ENCODE data around the gene TNXB. TPM values are rescaled to one million over a fixed set of nuclear protein-coding genes. Genes with fewer than 3 reads are reported as not detected.
"Not testable (repeated sequence)": the region's sequence is repeated elsewhere in the genome, so short reads cannot be mapped to it uniquely, and the experiment has no call there.

Gene TNXB
- total RNA-seq, 1 experiment from 2014 or later: 0.12 TPM

DNA sequence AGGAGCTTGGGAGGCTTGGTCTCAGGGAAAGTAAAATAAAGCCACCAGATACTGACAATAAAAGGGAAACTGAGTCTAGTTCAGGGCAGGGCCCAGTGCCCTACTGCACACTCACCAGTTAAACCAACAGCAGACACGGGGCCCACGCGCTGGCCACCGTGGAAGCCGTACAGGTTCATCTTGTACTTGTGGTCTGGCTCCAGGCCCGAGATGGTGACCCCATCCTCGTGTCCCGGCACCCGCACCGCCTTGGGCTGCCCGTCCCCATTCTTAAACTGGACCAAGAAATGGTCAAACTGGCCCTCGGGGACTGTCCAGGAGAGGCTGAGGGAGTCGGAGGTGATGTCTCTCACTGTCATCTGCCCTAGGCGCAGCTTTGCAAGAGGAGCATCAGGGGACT lies 44.4 kb downstream of the TNXB start:
- no peak for DNase-seq (ENCODE audit: low read depth)

DNA sequence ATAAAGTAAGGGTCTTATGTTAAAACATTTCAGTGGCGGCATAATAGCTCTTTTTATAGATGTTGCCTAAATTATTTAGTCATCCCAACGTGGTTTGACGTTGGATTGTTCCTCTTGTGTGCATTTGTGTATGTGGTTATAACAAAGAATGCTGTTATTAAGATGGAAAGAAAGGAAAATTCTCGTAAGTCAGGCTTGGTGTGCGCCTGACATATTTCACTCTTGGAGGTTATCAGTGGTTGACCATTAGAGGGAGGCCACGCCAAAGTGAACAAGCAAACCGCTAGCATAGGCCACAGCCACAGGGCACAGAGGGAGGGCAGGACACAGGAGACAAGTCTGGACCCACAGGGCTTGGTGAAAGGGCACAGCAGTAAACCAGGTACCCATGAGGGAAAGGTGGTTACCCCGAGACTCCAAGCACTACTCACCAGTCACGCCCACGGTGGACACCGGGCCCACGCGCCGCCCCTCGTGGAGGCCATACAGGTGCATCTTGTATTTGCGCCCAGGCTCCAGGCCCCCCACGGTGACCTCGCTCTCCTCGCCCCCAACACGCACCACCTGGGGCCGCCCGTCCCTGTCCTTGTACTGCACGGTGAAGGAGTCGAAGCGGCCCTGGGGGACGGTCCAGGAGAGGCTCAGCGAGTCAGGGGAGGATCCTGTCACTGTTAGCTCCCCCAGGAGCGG lies 48.0 kb downstream of the TNXB start:
- peak; percentile 52 for DNase-seq (ENCODE audit: low read depth)

- DNase-seq (ENCODE audit: low read depth): no peak
Measured at GRCh38 chr6:32058511-32058963, 50.6 kb downstream of the TNXB start.

DNA sequence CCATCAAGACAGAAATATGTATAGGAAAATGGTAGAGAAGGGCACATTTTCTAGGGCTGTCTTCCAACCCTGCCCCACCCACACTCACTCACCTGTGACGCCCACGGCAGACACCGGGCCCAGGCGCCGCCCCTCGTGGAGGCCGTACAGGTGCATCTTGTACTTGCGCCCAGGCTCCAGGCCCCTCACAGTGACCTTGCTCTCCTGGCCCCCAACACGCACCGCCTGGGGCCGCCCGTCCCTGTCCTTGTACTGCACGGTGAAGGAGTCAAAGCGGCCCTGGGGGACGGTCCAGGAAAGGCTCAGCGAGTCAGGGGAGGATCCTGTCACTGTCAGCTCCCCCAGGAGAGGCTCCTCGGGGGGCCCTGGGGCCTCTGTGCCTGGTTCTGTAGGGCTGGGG lies 51.2 kb downstream of the TNXB start:
- DNase-seq (ENCODE audit: low read depth): no peak

DNA sequence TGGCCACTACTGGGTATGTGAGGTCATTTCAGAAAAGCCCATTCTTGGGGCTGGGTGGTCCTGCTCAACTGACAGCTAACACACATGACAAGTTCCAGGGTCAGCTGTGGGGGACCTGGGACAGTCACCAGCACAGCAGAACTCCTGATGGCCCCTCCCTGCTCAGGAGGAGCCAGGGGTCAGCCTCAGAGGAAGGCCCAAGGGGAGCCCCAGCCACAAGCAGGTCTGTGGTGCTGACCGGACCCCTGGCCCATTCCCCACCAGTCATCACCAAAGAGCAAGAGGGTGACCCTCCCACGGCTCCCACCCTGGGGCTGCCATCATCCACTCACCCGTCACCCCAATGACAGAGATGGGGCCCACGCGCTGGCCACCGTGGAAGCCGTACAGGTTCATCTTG lies 52.9 kb downstream of the TNXB start:
- no peak for DNase-seq (ENCODE audit: low read depth)

DNA sequence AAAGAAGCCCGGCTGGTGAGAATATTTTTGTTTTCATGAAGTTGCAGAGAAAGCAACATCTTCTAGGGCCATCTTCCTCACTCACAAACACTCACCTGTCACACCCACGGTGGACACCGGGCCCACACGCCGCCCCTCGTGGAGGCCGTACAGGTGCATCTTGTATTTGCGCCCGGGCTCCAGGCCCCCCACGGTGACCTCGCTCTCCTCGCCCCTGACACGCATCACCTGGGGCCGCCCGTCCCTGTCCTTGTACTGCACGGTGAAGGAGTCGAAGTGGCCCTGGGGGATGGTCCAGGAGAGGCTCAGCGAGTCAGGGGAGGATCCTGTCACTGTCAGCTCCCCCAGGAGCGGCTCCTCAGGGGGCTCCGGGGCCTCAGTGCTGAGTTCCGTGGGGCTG lies 53.4 kb downstream of the TNXB start:
- not testable (repeated sequence) for DNase-seq (ENCODE audit: low read depth)

GRCh38 chr6:32053314-32053713 lies 55.8 kb downstream of the TNXB start:
- DNase-seq (ENCODE audit: low read depth): not testable (repeated sequence)

DNA sequence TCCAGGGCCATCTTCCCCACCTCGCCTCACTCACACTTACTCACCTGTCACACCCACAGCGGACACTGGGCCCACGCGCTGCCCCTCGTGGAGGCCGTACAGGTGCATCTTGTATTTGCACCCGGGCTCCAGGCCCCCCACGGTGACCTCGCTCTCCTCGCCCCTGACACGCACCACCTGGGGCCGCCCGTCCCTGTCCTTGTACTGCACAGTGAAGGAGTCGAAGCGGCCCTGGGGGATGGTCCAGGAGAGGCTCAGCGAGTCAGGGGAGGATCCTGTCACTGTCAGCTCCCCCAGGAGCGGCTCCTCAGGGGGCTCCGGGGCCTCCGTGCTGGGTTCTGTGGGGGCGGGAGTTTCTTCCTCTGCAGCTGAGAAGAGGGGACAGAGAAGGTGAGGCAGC lies 56.5 kb downstream of the TNXB start:
- not testable (repeated sequence) for DNase-seq (ENCODE audit: low read depth)

DNA sequence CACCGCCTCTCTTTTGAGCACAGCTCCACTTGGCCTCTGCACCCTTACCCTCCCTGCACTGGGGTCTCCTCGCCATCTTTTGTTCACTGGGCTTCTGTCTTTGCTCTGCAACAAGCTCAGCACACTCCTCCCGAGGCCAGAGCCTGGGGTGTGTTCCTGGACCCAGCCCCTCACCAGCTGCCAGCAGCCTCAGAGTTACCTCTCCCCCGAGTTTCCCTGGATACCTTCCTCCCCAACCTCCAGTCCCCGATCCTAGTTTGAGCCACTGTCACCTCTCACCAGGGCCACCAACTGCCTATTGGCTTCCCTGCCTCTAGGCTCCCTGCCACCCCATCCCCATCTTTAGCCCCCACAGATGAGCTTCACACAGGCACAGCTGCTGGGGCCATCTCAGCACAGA lies 58.6 kb downstream of the TNXB start:
- no peak for DNase-seq (ENCODE audit: low read depth)

GRCh38 chr6:32049736-32050135 lies 59.4 kb downstream of the TNXB start:
- not testable (repeated sequence) for DNase-seq (ENCODE audit: low read depth)

- not testable (repeated sequence) for DNase-seq (ENCODE audit: low read depth)
Measured at GRCh38 chr6:32049149-32049548, 60.0 kb downstream of the TNXB start.

DNA sequence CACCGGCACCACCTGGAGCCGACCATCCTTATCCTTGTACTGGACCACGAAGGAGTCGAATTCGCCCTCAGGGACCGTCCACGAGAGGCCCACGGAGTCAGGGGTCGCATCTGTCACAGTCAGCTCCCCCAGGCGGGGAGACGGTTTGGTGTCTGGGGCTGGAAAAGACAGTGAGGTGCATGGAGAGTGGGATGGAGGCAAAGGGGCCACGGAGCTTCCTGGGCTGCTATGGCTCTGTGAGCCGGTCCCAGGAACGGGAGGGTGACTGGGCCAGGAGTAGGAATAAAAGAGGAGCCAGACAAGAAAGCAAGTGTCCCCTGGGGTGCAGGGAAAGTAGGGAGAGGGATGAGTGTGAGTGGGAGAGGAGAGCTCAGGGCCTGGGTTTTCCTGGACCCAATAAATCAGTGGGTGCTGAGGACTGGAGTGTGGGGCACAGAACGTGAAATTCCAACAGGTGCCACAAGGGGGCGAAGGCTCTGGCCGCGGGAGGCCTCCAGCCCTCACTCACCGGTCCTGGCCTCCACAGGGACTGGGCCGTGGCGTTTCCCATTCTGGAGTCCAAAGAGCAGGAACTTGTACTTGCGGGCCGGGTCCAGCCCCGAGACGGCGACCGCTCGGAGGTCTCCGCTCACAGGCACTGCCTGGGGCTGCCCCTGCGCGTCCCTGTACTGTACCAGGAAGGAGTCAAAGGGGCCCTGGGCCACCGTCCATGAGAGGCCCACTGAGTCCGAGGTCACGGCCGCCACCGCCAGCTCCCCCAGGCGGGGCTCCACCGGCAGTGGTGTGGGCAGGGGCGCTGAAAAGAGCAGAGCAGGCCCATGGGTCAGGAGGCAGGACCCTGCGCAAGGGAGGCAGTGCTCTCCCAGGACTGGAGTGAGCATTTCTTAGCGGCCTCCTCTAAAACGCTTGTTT lies 61.0 kb downstream of the TNXB start:
- DNase-seq (ENCODE audit: low read depth): peak; percentile 53

GRCh38 chr6:32047539-32047854 lies 61.6 kb downstream of the TNXB start:
- DNase-seq (ENCODE audit: low read depth): no peak

- peak; percentile 49 for DNase-seq (ENCODE audit: low read depth)
Measured at GRCh38 chr6:32047084-32047478, 62.1 kb downstream of the TNXB start.

GRCh38 chr6:32046450-32047083 lies 62.6 kb downstream of the TNXB start:
- DNase-seq (ENCODE audit: low read depth): peak; percentile 41

- no peak for DNase-seq (ENCODE audit: low read depth)
Measured at GRCh38 chr6:32045811-32046449, 63.2 kb downstream of the TNXB start.

DNA sequence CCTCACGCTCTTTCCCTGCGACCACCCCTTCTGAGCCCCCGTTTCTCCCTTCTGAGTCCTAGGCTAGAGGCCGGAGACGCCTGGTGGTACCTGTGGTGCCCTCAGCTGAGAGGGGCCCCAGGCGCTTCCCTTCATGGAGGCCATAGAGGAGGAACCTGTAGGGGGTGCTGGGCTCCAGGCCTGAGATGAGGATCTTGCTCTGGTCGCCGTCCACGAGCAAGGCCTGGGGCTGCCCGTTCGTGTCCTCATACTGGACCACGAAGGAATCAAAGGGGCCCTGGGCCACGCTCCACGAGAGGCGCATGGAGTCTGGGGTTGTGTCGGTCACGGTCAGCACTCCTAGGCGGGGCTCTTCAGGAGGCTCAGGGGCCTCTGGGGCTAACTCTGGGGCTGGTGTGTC lies 64.2 kb downstream of the TNXB start:
- not testable (repeated sequence) for DNase-seq (ENCODE audit: low read depth)

GRCh38 chr6:32043589-32044380 lies 65.4 kb downstream of the TNXB start:
- DNase-seq (ENCODE audit: low read depth): not testable (repeated sequence)

DNA sequence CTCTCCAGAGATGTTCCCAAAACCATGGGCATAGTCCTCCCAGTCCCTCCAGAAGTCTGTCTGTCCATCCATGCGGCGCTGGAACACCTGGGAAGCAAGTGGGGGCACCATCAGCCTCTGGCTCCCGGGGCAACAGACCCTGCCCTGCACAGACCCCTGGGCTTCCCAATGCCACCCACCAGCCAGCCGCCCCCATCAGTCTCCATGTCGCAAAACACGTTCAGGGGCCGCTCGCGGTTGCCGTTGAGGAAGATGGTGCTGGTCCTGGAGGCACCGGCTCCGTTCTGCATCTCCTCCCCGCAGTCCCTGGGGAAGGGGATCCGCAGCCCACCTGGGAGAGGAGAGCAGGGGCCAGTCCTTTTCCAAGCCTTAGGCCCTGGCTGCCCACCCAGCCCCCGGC lies 66.9 kb downstream of the TNXB start:
- not testable (repeated sequence) for DNase-seq (ENCODE audit: low read depth)

DNA sequence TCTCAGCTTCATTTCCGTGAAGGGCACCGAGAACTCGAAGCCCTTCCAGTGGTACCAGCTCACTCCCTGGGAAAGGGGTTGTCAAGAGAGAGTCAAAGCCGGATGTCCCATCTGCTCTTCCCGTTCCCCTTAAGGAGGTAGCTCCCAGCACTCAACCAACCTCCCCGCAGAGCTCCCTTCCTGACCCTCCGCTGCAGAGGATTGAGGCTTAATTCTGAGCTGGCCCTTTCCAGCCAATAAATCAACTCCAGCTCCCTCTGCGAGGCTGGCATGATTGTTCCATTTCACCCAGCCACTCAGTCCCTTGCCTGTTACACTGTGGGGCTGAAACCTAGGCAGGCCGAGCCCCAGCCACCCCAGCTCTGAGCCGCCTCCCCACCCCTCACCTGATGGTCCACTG lies 67.8 kb downstream of the TNXB start:
- not testable (repeated sequence) for DNase-seq (ENCODE audit: low read depth)

- DNase-seq (ENCODE audit: low read depth): not testable (repeated sequence)
Measured at GRCh38 chr6:32041050-32041321, 68.2 kb downstream of the TNXB start.

All from RPMI7951 (cell line).